NB4 (cell line): ENCODE data around the gene VWA3B.

Source experiments
- MYC ChIP-seq: IDR thresholded peaks from 2 replicates; pipeline ENCODE4 v1.6.1; 2011; ENCODE audit warnings: low read depth, low read length
- POLR2A ChIP-seq: IDR thresholded peaks from 2 replicates; pipeline ENCODE4 v1.6.1; 2011; ENCODE audit warnings: mild to moderate bottlenecking; ENCODE audit not compliant: insufficient read length; ENCODE audit errors: extremely low read depth
- TF ChIP-seq, protein P1 (sequence below): IDR thresholded peaks from one replicate; pipeline ENCODE4 v1.5.1; 2012; ENCODE audit warnings: low read depth, low read length

DNA sequence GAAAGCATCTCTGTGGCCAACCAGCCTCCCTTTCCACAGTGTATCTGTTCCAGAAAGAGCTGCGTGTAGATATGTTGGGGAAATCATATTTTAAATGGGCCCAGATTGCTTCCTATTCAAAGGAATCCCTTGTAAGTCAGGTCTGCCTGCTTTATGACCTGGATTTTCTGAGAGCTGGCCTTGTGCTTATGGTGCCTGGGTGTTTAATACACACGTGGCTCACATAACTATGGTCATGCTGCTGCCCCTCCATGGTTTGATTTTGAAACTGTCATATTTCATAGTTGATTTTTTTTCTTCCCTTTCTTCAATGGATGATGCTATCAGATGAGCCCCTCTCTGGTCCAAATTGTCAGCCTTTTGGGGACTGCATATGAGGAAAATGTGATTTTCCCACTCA lies 147.8 kb downstream of the VWA3B start:
- no peak for TF ChIP-seq POLR2A
- TF ChIP-seq, protein P1, sequence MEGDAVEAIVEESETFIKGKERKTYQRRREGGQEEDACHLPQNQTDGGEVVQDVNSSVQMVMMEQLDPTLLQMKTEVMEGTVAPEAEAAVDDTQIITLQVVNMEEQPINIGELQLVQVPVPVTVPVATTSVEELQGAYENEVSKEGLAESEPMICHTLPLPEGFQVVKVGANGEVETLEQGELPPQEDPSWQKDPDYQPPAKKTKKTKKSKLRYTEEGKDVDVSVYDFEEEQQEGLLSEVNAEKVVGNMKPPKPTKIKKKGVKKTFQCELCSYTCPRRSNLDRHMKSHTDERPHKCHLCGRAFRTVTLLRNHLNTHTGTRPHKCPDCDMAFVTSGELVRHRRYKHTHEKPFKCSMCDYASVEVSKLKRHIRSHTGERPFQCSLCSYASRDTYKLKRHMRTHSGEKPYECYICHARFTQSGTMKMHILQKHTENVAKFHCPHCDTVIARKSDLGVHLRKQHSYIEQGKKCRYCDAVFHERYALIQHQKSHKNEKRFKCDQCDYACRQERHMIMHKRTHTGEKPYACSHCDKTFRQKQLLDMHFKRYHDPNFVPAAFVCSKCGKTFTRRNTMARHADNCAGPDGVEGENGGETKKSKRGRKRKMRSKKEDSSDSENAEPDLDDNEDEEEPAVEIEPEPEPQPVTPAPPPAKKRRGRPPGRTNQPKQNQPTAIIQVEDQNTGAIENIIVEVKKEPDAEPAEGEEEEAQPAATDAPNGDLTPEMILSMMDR = no peak
- no peak for TF ChIP-seq MYC
